Kidney (tissue), 14 donors: Measurements from ENCODE around the gene GSTM2. TPM values are rescaled to one million over a fixed set of nuclear protein-coding genes. Genes with fewer than 3 reads are reported as not detected.

Experiments
- DNase-seq, 5 donors: peaks; one replicate each; pipeline ENCODE4 v3.0.0-alpha.2; 2013 to 2020
- FAIRE-seq: peaks from 2 replicates; lab custom pipeline; 2012; peaks lifted over from hg19 to GRCh38; lab: Jason Lieb, UNC
- H3K27ac ChIP-seq, 2 donors: one replicate each; pipeline ENCODE4 v1.7.0; 2013; ENCODE audit warnings: low read depth in 2 of 2, low read length in 2 of 2, inconsistent platforms in 1 of 2
- H3K27me3 ChIP-seq: one replicate; pipeline ENCODE4 v1.7.1; 2013; ENCODE audit warnings: low read length, inconsistent platforms; ENCODE audit not compliant: control insufficient read depth, insufficient read depth
- H3K36me3 ChIP-seq, 3 donors: one replicate each; pipeline versions ENCODE4 v1.7.0 to v1.7.1; 2013; ENCODE audit warnings: low read length in 3 of 3, control low read depth in 1 of 3, inconsistent platforms in 1 of 3; ENCODE audit not compliant: insufficient read depth in 3 of 3, control insufficient read depth in 2 of 3
- H3K4me1 ChIP-seq, 3 donors: one replicate each; pipeline versions ENCODE4 v1.7.0 to v1.7.1; 2013; ENCODE audit warnings: low read length in 3 of 3, inconsistent platforms in 1 of 3, low read depth in 1 of 3; ENCODE audit not compliant: control insufficient read depth in 2 of 3, insufficient read depth in 2 of 3
- H3K4me3 ChIP-seq, 3 donors: one replicate each; pipeline versions ENCODE4 v1.7.0 to v1.8.1; 2013; ENCODE audit warnings: low read length in 3 of 3, control low read depth in 1 of 3, inconsistent platforms in 1 of 3
- H3K9ac ChIP-seq, 3 donors: one replicate each; pipeline versions ENCODE4 v1.7.0 to v1.7.1; 2013; ENCODE audit warnings: low read length in 3 of 3, control low read depth in 1 of 3, inconsistent platforms in 1 of 3
- H3K9me3 ChIP-seq, 3 donors: one replicate each; pipeline versions ENCODE4 v1.7.0 to v1.7.1; 2013; ENCODE audit warnings: low read length in 3 of 3, control low read depth in 1 of 3, inconsistent platforms in 1 of 3; ENCODE audit not compliant: control insufficient read depth in 2 of 3, insufficient read depth in 1 of 3
- CTCF ChIP-seq: IDR thresholded peaks from 3 replicates; pipeline ENCODE4 v1.5.1; 2012; ENCODE audit warnings: mild to moderate bottlenecking, moderate library complexity, borderline replicate concordance; ENCODE audit not compliant: insufficient read depth; ENCODE audit errors: extremely low read depth
- intact Hi-C: fragments of 100-400 bp; cut with DNase I; formaldehyde crosslinking; loops from one replicate; pipeline ENCODE4 v1.11.1; 2022
- polyA plus RNA-seq: library from polyadenylated mRNA; stranded (reverse); fragments of 350-450 nt; fragmentation: Illumina TruSeq; extraction: RNeasy Lipid Tissue Mini Kit (QIAGEN cat#74804); gene quantifications from one replicate; pipeline ENCODE4 v1.2.3, GENCODE V29; 2014; ENCODE audit warnings: low read depth, low replicate concordance; ENCODE audit not compliant: insufficient read depth
- total RNA-seq: library from RNA; stranded (reverse); fragmentation: NEBNext Ultra II Directional; extraction: Animal tissue kit (Norgen Biotek cat#: 25700); gene quantifications from one replicate; pipeline ENCODE4 v1.2.1, GENCODE V29; 2021
- donor health status: control.
- donor health status: control.
- donor health status: control.
- donor health status: control.
- donor health status: control.
- donor health status: DM: yes; HTN: yes; CAD: no.
- donor health status: Normal renal cell carcinoma (clear cell type).

Gene GSTM2
- total and polyA plus RNA-seq, 2 donors from 2014 or later, result 47.1 to 116 TPM

GRCh38 chr1:109623601-109624161 lies 44.2 kb upstream of the GSTM2 start:
- intact Hi-C loops, result loop anchor here (10.0 kb wide), 1 partner anchor 89 kb away; the partner anchor contains the start of gene GPR61
- Histone ChIP-seq H3K36me3 (peaks cover 2 to 20% (median 6%) of the 10 kb centered on the region in 3 donors), H3K27ac (peak overlapping the region in 1 of 2 donors; percentile 22), H3K9ac (no peak overlapping the region), H3K9me3 (no peaks in the 10 kb centered on the region), H3K4me1 (peaks cover 3 to 34% (median 6%) of the 10 kb centered on the region in 3 donors), H3K4me3 (no peak overlapping the region), H3K27me3 (no peaks in the 10 kb centered on the region)
- DNase-seq, result peak in 2 of 5 donors; percentile 53 to 69
- no peak for FAIRE-seq
- TF ChIP-seq CTCF, result no peak

DNA sequence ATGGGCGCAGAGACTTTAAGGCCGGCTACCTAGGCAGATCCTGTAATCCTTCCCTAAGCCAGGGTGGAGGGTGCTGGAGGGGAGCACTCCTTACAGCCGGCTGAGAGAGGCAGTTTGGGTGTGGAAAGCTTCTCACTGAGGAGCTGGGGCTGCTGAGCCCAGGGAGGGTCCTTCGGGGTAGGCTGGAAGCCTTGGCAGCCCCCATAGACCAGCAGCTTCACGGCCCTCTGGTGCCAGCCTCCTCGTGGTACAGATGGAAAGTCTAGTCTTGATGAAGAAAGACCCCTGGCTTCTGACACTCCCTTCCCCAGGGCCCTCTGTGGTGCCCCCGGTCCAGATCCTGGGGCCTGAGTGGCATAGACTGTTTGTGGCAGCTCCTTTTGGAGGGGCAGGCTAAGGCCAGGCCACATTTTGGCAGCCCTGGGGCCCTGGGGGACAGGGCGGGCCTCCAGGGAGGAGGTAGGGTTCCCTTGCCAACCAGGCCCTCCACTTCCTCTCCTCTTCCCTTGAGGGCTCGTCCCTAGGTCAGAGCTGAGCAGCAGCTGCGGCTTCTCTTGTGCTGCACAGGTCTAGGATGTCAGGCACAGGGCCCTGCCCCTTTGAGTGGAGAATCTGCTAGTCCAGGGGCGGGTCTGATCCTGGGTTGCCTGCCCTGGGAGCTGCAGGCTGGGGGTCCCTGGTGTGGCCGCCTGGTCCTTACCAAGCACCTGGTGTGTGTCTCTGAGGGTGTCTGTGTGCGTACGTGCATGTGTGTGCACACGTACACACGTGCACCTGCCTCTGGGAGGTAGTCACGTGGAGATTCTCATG lies 43.5 kb upstream of the GSTM2 start:
- peak in 1 of 5 donors; percentile 68 for DNase-seq
- Histone ChIP-seq H3K9ac (peak overlapping the region in 1 of 3 donors; percentile 10), H3K36me3 (peaks cover 2 to 27% (median 11%) of the 10 kb centered on the region in 3 donors), H3K27ac (peak overlapping the region in 1 of 2 donors; percentile 22), H3K9me3 (no peaks in the 10 kb centered on the region), H3K4me1 (peaks cover 0 to 31% (median under 1%) of the 10 kb centered on the region in 3 donors), H3K27me3 (no peaks in the 10 kb centered on the region), H3K4me3 (no peak overlapping the region)
- no peak for TF ChIP-seq CTCF
- no peak for FAIRE-seq
- intact Hi-C loops, result loop anchor here (10.0 kb wide), 1 partner anchor 90 kb away; the partner anchor contains the start of gene GPR61

GRCh38 chr1:109625176-109625575 lies 42.7 kb upstream of the GSTM2 start:
- Histone ChIP-seq H3K9me3 (no peaks in the 10 kb centered on the region), H3K4me3 (no peak overlapping the region), H3K27ac (no peak overlapping the region), H3K36me3 (peaks cover 2 to 29% (median 11%) of the 10 kb centered on the region in 3 donors), H3K27me3 (no peaks in the 10 kb centered on the region), H3K4me1 (peaks cover 0 to 25% (median 0%) of the 10 kb centered on the region in 3 donors), H3K9ac (no peak overlapping the region)
- FAIRE-seq (no peak), DNase-seq (peak in 1 of 5 donors; percentile 72)
- intact Hi-C loops, result loop anchor here (10.0 kb wide), 1 partner anchor 90 kb away; the partner anchor contains the start of gene GPR61
- TF ChIP-seq CTCF, result no peak
